SK-N-SH (cell line): Measurements from ENCODE around the gene ABCE1. TPM values are rescaled to one million over a fixed set of nuclear protein-coding genes. Genes with fewer than 3 reads are reported as not detected.

Experiments
- CTCF ChIA-PET: fragments of 300-600, 350-600 bp; formaldehyde crosslinking; extraction: SDS; loops from one replicate; lab custom pipeline; 2021; lab: Yijun Ruan, JAX
- POLR2A ChIA-PET: fragments of 350-600 bp; sonication (Branson Sonifier 250); formaldehyde crosslinking; extraction: SDS; loops from one replicate; lab custom pipeline; 2020; ENCODE audit warnings: antibody characterized with exemption, inconsistent platforms; lab: Yijun Ruan, JAX
- DNase-seq: peaks from one replicate; pipeline ENCODE4 v3.0.0; 2012
- H2AFZ ChIP-seq: fragments of 200-600 bp; sonication (generic); 2 replicates; pipeline ENCODE4 v1.8.1; 2016; ENCODE audit warnings: antibody characterized with exemption, mild to moderate bottlenecking, low read depth
- H3F3A ChIP-seq: fragments of 200-600 bp; sonication (generic); replicated peaks from 2 replicates; pipeline ENCODE3; 2016; ENCODE audit warnings: antibody characterized with exemption, mild to moderate bottlenecking; ENCODE audit not compliant: insufficient read depth
- H3K27ac ChIP-seq, 2 experiments: fragments of 200-500 bp in 1 of 2; fragments of 200-600 bp in 1 of 2; sonication (Bioruptor generic) in 1 of 2; sonication (generic), shearing (Covaris generic) in 1 of 2; 2 replicates each; pipeline versions ENCODE4 v1.5.1 to v1.6.1; 2014 to 2016; ENCODE audit warnings: low read depth in 2 of 2, inconsistent platforms in 1 of 2, low read length in 1 of 2, mild to moderate bottlenecking in 1 of 2, mixed read lengths in 1 of 2
- H3K27me3 ChIP-seq: fragments of 200-600 bp; sonication (generic), shearing (Covaris generic); 2 replicates; pipeline ENCODE4 v1.6.1; 2016; ENCODE audit warnings: mixed run types; ENCODE audit not compliant: insufficient read depth
- H3K36me3 ChIP-seq, 2 experiments: fragments of 200-500 bp in 1 of 2; fragments of 200-600 bp in 1 of 2; sonication (Bioruptor generic) in 1 of 2; sonication (generic) in 1 of 2; replicated peaks in 1 of 2; 2 replicates each; pipeline versions ENCODE3 to v1.5.1; 2014 to 2016; ENCODE audit warnings: low read length in 1 of 2, mild to moderate bottlenecking in 1 of 2; ENCODE audit not compliant: insufficient read depth in 2 of 2, control insufficient read depth in 1 of 2
- H3K4me1 ChIP-seq, 2 experiments: fragments of 200-500 bp in 1 of 2; fragments of 200-600 bp in 1 of 2; sonication (Bioruptor generic) in 1 of 2; sonication (generic), shearing (Covaris generic) in 1 of 2; 2 replicates each; pipeline versions ENCODE4 v1.5.1 to v1.6.1; 2014 to 2016; ENCODE audit warnings: low read depth in 1 of 2, low read length in 1 of 2, mixed run types in 1 of 2; ENCODE audit not compliant: insufficient read depth in 2 of 2, control insufficient read depth in 1 of 2
- H3K4me2 ChIP-seq: fragments of 200-600 bp; sonication (generic), shearing (Covaris generic); 2 replicates; pipeline ENCODE4 v1.6.1; 2017; ENCODE audit warnings: mixed run types
- H3K4me3 ChIP-seq, 2 experiments: fragments of 200-500 bp in 1 of 2; fragments of 200-600 bp in 1 of 2; sonication (Bioruptor generic) in 1 of 2; sonication (generic), shearing (Covaris generic) in 1 of 2; 2 replicates each; pipeline versions ENCODE4 v1.5.1 to v1.8.1; 2014 to 2016; ENCODE audit warnings: low read depth in 2 of 2, inconsistent platforms in 1 of 2, low read length in 1 of 2, mild to moderate bottlenecking in 1 of 2, mixed read lengths in 1 of 2, moderate library complexity in 1 of 2
- H3K79me2 ChIP-seq: fragments of 200-600 bp; sonication (generic); 2 replicates; pipeline ENCODE4 v1.8.1; 2017; ENCODE audit warnings: mild to moderate bottlenecking; ENCODE audit not compliant: insufficient read depth
- H3K9ac ChIP-seq: fragments of 200-600 bp; sonication (generic); 2 replicates; pipeline ENCODE4 v1.6.1; 2017; ENCODE audit warnings: mixed run types
- H3K9me2 ChIP-seq: fragments of 200-600 bp; sonication (generic); 2 replicates; pipeline ENCODE4 v1.6.1; 2017; ENCODE audit warnings: mixed run types
- H3K9me3 ChIP-seq: fragments of 200-600 bp; sonication (generic); 2 replicates; pipeline ENCODE4 v1.6.1; 2017; ENCODE audit warnings: mixed run types, mild to moderate bottlenecking, moderate library complexity
- H4K20me1 ChIP-seq: fragments of 200-600 bp; sonication (generic); 2 replicates; pipeline ENCODE4 v1.6.1; 2017; ENCODE audit warnings: mild to moderate bottlenecking, mixed run types; ENCODE audit not compliant: insufficient read depth
- CHD2 ChIP-seq: fragments of 150-350 bp; IDR thresholded peaks from 2 replicates; pipeline ENCODE4 v1.6.1; 2018; ENCODE audit warnings: low read length; ENCODE audit not compliant: partially characterized antibody
- EZH2phosphoT487 ChIP-seq: fragments of 200-600 bp; sonication (generic); IDR thresholded peaks from 2 replicates; pipeline ENCODE4 v1.6.1; 2017; ENCODE audit warnings: low read depth, mixed run types, mild to moderate bottlenecking, antibody characterized with exemption, moderate library complexity, borderline replicate concordance
- FOSL2 ChIP-seq: IDR thresholded peaks from 2 replicates; pipeline ENCODE4 v1.4.0; 2012; ENCODE audit warnings: low read depth, mild to moderate bottlenecking, moderate library complexity, borderline replicate concordance
- GATA2 ChIP-seq: sonication (generic); formaldehyde crosslinking; IDR thresholded peaks from 2 replicates; pipeline ENCODE4 v1.5.0; 2020; ENCODE audit warnings: mild to moderate bottlenecking, missing genetic modification reagents
- JUND ChIP-seq: IDR thresholded peaks from 2 replicates; pipeline ENCODE4 v1.4.0; 2012
- MAX ChIP-seq: IDR thresholded peaks from 2 replicates; pipeline ENCODE4 v1.4.0; 2012; ENCODE audit warnings: low read depth
- MEF2A ChIP-seq: IDR thresholded peaks from 2 replicates; pipeline ENCODE4 v1.4.0; 2012; ENCODE audit warnings: low read depth, borderline replicate concordance
- MXI1 ChIP-seq: IDR thresholded peaks from 2 replicates; pipeline ENCODE4 v1.6.1; 2012; ENCODE audit warnings: mild to moderate bottlenecking, low read depth, low read length, improper control_type of control experiment
- NRF1 ChIP-seq: IDR thresholded peaks from 2 replicates; pipeline ENCODE4 v1.6.1; 2012; ENCODE audit warnings: low read depth, mild to moderate bottlenecking, low read length
- PBX3 ChIP-seq: IDR thresholded peaks from 2 replicates; pipeline ENCODE4; 2012
- RAD21 ChIP-seq: IDR thresholded peaks from 2 replicates; pipeline ENCODE4 v1.6.1; 2012; ENCODE audit warnings: mild to moderate bottlenecking, low read length
- RCOR1 ChIP-seq: fragments of 150-350 bp; IDR thresholded peaks from 2 replicates; pipeline ENCODE4 v1.6.1; 2017; ENCODE audit warnings: antibody characterized with exemption, low read length
- RFX5 ChIP-seq: IDR thresholded peaks from 2 replicates; pipeline ENCODE4 v1.6.1; 2012; ENCODE audit warnings: mild to moderate bottlenecking, improper control_type of control experiment, low read length
- RXRA ChIP-seq: IDR thresholded peaks from 2 replicates; pipeline ENCODE4 v1.4.0; 2012; ENCODE audit warnings: low read depth, mild to moderate bottlenecking, borderline replicate concordance
- SMC3 ChIP-seq: IDR thresholded peaks from 2 replicates; pipeline ENCODE4 v1.6.1; 2012; ENCODE audit warnings: low read depth, low read length, improper control_type of control experiment
- TCF12 ChIP-seq: IDR thresholded peaks from 2 replicates; pipeline ENCODE4 v1.4.0; 2012
- YY1 ChIP-seq: IDR thresholded peaks from 2 replicates; pipeline ENCODE4 v1.4.0; 2012; ENCODE audit warnings: low read depth, mild to moderate bottlenecking
- ZBTB33 ChIP-seq: IDR thresholded peaks from 2 replicates; pipeline ENCODE4 v1.4.0; 2012; ENCODE audit warnings: low read depth, borderline replicate concordance
- polyA plus RNA-seq, 3 experiments: library from polyadenylated mRNA; depleted of rRNA; stranded (reverse); fragments of >200 nt; gene quantifications; 2 replicates each; pipeline ENCODE4 v1.2.3, GENCODE V29; 2012

The ABCE1 gene
- polyA plus RNA-seq, 1 of the 3 experiments (the other 2 are of a cell fraction): 48.3 TPM

- no peak overlapping the region for H3K4me2 ChIP-seq
- no peak overlapping the region for H2AFZ ChIP-seq
- POLR2A ChIA-PET: interaction anchor here (0.6 to 0.7 kb wide), 2 partner anchors 10 to 15 kb away, joined by 3 to 5 read pairs; partner anchors contain the start of genes ABCE1 and ANAPC10
- H3K9me2 ChIP-seq: no peaks in the 10 kb centered on the region
- no peaks in the 10 kb centered on the region for H3K27me3 ChIP-seq
- no peak for TF ChIP-seq YY1
- TF ChIP-seq ZBTB33: no peak
- no peak for TF ChIP-seq GATA2 (CRISPR knock-in tag)
- no peak for TF ChIP-seq PBX3
- TF ChIP-seq EZH2phosphoT487: no peak
- no peak for TF ChIP-seq RCOR1
- TF ChIP-seq RXRA: no peak
- TF ChIP-seq RFX5: no peak
- TF ChIP-seq CHD2: no peak
- TF ChIP-seq FOSL2: no peak
- TF ChIP-seq NRF1: no peak
- TF ChIP-seq RAD21: no peak
- TF ChIP-seq MAX: no peak
- no peak for TF ChIP-seq MEF2A
- TF ChIP-seq JUND: no peak
- no peak for TF ChIP-seq MXI1
- no peak for TF ChIP-seq TCF12
- no peak for TF ChIP-seq SMC3
- TF ChIP-seq, all 33 proteins: peak for 0
- peaks cover 3% of the 10 kb centered on the region; the same call in 1 of the 2 replicates for H4K20me1 ChIP-seq
- H3F3A ChIP-seq: no peaks in the 10 kb centered on the region
- H3K9ac ChIP-seq: no peak overlapping the region
- H3K4me1 ChIP-seq: no peaks in the 10 kb centered on the region
- no peak overlapping the region for H3K4me3 ChIP-seq
- H3K9me3 ChIP-seq: no peaks in the 10 kb centered on the region
- H3K27ac ChIP-seq: no peak overlapping the region
- CTCF ChIA-PET: interaction anchor here (0.9 kb wide), 1 partner anchor 10 kb away, joined by 3 read pairs; the partner anchor contains the start of genes ABCE1 and ANAPC10
- DNase-seq: no peak
- H3K36me3 ChIP-seq: peaks cover 84 to 88% of the 10 kb centered on the region in 2 experiments
- H3K79me2 ChIP-seq: peaks cover 37% of the 10 kb centered on the region
These were observed 10.0 kb downstream of the ABCE1 start for GRCh38 chr4:145108128-145108527.
